ENCODE measurements around the gene AK8.

Gene AK8

DNA sequence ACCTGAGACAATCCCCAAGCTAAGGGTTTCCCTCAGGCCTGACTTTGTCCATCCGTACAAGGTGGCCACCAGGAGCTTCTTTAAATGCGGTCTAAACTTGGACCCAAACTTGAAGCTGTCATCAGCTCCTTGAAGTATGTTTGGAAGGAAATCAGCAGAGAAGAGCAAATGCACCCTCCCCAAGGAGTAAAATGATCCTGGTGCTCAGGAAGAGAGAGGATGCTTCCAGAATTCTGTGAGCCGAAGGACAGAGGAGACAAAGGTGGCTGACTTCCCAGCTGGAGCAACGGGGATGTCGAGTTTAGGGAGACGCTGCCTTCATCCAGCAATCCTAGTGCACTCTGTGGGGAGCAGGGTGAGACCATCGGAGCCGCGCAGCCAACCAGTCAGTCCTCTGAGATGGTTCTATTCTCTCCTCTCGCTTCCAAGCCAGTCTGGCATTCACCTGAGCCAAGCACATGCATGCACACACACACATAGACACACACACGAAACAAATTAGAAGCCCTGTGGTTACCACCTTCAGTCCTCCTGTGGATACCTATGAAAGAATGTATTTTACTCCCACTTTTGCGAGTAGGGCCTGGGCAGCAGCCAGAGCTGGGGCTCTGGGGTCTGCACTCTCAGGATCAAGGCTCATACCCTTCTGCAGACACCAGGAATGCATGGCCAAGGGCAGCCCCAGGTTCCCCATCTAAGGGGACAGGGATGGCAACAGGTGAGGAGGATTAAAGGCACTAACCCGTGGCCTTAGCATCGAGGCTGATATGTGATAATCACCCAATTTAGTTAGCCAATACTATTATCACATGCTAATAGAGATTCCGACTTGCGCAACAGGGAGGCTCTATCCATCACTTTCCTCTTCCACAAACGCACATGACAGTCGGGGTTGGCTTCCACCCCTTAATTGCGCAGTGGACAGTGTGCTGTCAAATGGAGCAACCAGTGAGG is 132.1 kb downstream of the AK8 start:
- Histone ChIP-seq H3K9me3 (ENCODE audit: insufficient read depth, low read length) (no peaks in the 10 kb centered on the region), H2AFZ (ENCODE audit: low read depth, low read length, severe bottlenecking) (no peak overlapping the region), H3K27ac (ENCODE audit: low read depth, low read length) (no peak overlapping the region), H3F3A (ENCODE audit: insufficient read depth) (no peaks in the 10 kb centered on the region), H3K9me2 (replicated peaks; ENCODE audit: insufficient read depth, low read length) (no peaks in the 10 kb centered on the region), H3K9ac (ENCODE audit: low read length) (no peak overlapping the region), H3K4me3 (ENCODE audit: insufficient read depth, low read length, poor library complexity, severe bottlenecking) (no peak overlapping the region), H3K79me2 (ENCODE audit: insufficient read depth, low read length) (no peaks in the 10 kb centered on the region), H3K36me3 (ENCODE audit: low read length) (no peaks in the 10 kb centered on the region), H3K4me2 (ENCODE audit: low read depth, low read length, poor library complexity, severe bottlenecking) (no peak overlapping the region), H4K20me1 (ENCODE audit: low read depth, low read length) (no peaks in the 10 kb centered on the region), H3K27me3 (ENCODE audit: low read length) (no peaks in the 10 kb centered on the region)
- TF ChIP-seq, protein P1, sequence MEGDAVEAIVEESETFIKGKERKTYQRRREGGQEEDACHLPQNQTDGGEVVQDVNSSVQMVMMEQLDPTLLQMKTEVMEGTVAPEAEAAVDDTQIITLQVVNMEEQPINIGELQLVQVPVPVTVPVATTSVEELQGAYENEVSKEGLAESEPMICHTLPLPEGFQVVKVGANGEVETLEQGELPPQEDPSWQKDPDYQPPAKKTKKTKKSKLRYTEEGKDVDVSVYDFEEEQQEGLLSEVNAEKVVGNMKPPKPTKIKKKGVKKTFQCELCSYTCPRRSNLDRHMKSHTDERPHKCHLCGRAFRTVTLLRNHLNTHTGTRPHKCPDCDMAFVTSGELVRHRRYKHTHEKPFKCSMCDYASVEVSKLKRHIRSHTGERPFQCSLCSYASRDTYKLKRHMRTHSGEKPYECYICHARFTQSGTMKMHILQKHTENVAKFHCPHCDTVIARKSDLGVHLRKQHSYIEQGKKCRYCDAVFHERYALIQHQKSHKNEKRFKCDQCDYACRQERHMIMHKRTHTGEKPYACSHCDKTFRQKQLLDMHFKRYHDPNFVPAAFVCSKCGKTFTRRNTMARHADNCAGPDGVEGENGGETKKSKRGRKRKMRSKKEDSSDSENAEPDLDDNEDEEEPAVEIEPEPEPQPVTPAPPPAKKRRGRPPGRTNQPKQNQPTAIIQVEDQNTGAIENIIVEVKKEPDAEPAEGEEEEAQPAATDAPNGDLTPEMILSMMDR (IDR thresholded peaks at IDR 0.05; ENCODE audit: insufficient read depth, low read length, poor library complexity, severe bottlenecking) = no peak
- TF ChIP-seq EZH2phosphoT487 (conservative IDR thresholded peaks at IDR 0.05; ENCODE audit: low read length) = no peak

GRCh38 chr9:132744881-132745755 is 133.0 kb downstream of the AK8 start:
- no peak overlapping the region for H3K4me2 ChIP-seq (ENCODE audit: low read depth, low read length, poor library complexity, severe bottlenecking)
- no peaks in the 10 kb centered on the region for H3K36me3 ChIP-seq (ENCODE audit: low read length)
- H3K9me2 ChIP-seq (replicated peaks; ENCODE audit: insufficient read depth, low read length) = no peaks in the 10 kb centered on the region
- no peak overlapping the region for H3K27ac ChIP-seq (ENCODE audit: low read depth, low read length)
- no peak overlapping the region for H3K9ac ChIP-seq (ENCODE audit: low read length)
- H3K27me3 ChIP-seq (ENCODE audit: low read length) = no peaks in the 10 kb centered on the region
- no peak overlapping the region for H2AFZ ChIP-seq (ENCODE audit: low read depth, low read length, severe bottlenecking)
- TF ChIP-seq EZH2phosphoT487 (conservative IDR thresholded peaks at IDR 0.05; ENCODE audit: low read length) = no peak
- TF ChIP-seq, protein P1 (IDR thresholded peaks at IDR 0.05; ENCODE audit: insufficient read depth, low read length, poor library complexity, severe bottlenecking) = no peak
- no peaks in the 10 kb centered on the region for H3K79me2 ChIP-seq (ENCODE audit: insufficient read depth, low read length)
- H3K4me3 ChIP-seq (ENCODE audit: insufficient read depth, low read length, poor library complexity, severe bottlenecking) = no peak overlapping the region
- no peaks in the 10 kb centered on the region for H3K9me3 ChIP-seq (ENCODE audit: insufficient read depth, low read length)
- no peaks in the 10 kb centered on the region for H4K20me1 ChIP-seq (ENCODE audit: low read depth, low read length)
- no peaks in the 10 kb centered on the region for H3F3A ChIP-seq (ENCODE audit: insufficient read depth)

GRCh38 chr9:132743931-132744479 is 134.1 kb downstream of the AK8 start:
- no peak overlapping the region for H2AFZ ChIP-seq (ENCODE audit: low read depth, low read length, severe bottlenecking)
- no peak for TF ChIP-seq EZH2phosphoT487 (conservative IDR thresholded peaks at IDR 0.05; ENCODE audit: low read length)
- TF ChIP-seq, protein P1 (IDR thresholded peaks at IDR 0.05; ENCODE audit: insufficient read depth, low read length, poor library complexity, severe bottlenecking) = no peak
- H3K4me3 ChIP-seq (ENCODE audit: insufficient read depth, low read length, poor library complexity, severe bottlenecking) = no peak overlapping the region
- no peaks in the 10 kb centered on the region for H3F3A ChIP-seq (ENCODE audit: insufficient read depth)
- H3K9me2 ChIP-seq (replicated peaks; ENCODE audit: insufficient read depth, low read length) = no peaks in the 10 kb centered on the region
- H3K4me2 ChIP-seq (ENCODE audit: low read depth, low read length, poor library complexity, severe bottlenecking) = no peak overlapping the region
- H3K9me3 ChIP-seq (ENCODE audit: insufficient read depth, low read length) = no peaks in the 10 kb centered on the region
- H3K79me2 ChIP-seq (ENCODE audit: insufficient read depth, low read length) = no peaks in the 10 kb centered on the region
- no peak overlapping the region for H3K9ac ChIP-seq (ENCODE audit: low read length)
- H4K20me1 ChIP-seq (ENCODE audit: low read depth, low read length) = no peaks in the 10 kb centered on the region
- H3K27ac ChIP-seq (ENCODE audit: low read depth, low read length) = no peak overlapping the region
- H3K36me3 ChIP-seq (ENCODE audit: low read length) = no peaks in the 10 kb centered on the region
- no peaks in the 10 kb centered on the region for H3K27me3 ChIP-seq (ENCODE audit: low read length)
